ENCODE data around the gene RELCH.

The RELCH gene

DNA sequence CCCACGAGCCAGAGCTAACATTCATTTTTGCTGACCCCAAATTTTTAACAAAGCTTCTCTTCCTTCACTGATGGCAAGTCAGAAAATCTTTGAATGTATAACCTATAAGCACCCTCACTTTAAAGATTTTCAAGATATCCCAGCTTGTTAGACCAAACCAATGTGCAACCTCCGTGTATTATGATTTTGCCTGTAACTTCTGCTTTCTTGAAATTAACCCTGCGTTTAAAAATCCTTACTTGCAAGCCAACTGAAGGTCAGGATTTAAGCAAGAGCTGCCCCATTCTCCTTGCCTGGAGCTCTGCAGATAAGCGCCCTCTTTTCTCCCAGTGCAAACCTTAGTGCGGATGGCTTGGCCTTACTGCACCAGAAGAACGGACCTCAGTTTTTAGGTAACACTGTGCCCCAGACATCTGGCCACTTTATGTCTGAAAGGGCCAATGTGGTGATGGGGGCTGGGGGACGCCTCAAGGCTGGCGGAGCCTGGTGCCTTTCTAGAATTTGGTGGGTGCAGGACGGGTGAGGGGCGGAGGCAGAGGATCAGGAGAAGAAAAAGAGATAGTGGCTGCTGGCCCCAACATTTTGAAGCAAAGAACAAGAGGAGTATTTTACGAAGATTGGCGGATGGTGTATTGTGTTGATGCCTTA is 137.2 kb downstream of the RELCH start:
- no peak for DNase-seq (ENCODE audit: low spot score)

DNA sequence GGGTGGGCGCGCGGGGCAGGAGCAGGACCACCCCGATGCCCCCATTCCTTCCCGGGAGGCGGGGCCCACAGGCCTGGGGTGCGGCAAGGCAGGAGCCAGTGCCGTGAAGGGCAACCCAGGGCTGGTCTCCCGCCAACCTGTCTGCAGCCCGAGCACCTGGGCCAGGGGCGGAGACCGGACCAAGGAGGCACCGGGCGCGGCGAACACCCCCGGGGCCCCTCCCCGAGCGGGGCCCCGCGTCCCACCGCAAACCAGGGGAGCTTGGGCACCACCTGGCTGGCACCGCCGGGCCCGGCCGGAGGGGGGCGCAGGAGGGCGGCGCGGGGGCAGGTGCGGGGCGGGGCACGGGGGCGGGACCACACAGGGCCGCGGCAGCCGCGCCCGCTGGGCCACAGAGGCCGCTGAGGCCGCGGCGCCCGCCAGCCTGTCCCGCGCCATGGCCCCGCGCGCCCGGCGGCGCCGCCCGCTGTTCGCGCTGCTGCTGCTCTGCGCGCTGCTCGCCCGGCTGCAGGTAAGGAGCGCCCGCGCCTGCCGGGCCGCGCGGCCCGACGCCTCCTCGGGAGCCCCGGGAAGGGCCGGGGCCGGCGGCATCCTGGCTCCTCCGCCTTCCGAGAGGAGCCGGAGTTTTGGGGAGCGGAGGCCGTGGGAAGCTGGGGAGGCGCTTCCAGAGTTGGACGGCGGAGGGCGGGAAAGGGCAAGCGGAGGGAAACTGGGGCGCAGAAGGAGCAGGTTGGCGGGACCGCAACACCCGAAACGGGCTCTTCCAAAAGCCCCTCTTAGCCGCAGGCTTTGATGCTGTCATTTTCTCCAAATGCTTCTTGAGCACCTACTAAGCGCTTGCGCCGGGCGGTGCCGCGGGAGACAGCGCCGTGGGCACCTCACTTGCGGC is 138.1 kb downstream of the RELCH start, which contains the start of gene TNFRSF11A:
Gene TNFRSF11A, plus strand, starts transcription at position 394 of the 889 bp plus-strand sequence. Its CDS starts 43 bp downstream, at position 437.
- no peak for DNase-seq (ENCODE audit: low spot score)

DNA sequence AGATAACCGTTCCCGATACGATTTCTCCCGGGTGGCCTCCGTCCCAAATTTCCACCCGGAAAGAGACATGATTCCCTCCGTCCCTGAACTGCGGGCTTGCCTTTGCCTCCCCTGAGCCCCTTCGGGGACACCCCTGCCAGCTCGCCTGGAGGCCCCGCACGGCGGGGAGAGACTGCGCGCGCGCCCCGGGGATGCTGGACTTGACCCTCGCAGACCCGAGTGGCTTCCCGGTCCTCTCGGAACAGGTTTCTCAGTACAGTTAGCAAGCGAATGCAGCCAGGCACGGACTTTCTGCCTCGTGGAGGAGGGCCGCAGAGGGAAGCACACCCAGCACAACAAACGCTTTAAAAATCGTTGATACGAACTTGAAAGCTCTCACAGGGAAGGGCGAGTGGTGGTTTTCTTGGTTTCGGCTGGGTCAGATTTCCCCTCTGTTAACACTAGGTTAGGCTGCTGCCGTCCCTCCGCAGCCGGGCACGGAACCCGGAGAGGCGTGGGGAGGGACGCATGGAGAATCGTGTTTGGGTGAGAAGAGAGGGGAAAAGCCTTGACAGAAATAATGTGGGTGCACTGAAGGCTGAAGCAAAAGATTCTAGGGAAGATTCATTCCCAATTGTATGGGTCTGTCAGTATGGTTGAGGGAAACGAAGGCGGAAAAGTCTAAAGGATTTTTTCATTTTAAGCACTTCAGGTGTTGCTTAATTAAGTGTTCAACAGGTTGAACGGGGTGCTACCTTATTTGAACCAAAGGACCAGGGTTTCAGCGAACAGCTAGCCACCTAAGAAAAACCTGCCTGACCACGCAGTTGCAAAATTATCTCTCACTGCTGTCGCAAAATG is 139.0 kb downstream of the RELCH start:
- no peak for DNase-seq (ENCODE audit: low spot score)

DNA sequence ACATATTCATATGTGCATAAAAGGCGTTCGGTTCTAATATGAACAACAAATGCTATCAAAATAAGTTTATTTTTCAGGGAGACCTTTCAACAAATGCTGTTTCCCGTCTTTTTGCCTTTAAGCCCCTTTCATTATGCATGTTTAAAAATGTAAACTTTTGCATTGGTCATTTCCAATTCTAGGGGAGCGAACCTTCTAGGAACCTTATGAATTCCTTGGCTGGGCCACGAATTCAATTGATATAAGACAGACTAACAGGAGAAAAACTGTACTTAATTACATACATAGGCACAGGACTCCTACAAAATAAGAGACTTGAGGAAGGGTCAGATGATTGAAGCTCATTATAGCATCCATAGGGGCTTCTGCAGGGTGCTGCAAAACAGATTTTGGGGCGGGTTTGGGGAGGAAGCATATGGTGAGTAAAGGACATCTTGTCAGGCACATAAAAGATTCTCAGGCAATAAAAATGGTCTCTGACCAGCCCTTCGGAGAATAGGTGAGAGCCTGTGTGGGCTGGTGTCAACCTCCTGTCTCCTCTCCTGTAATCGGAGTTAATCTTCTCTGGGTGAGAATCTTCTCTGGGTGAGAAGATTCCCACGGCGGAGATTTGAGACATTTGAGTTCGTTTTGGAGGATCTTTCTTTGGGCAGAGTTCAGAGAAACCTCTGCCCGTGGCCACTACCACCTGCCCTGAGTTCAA is 139.7 kb downstream of the RELCH start:
- DNase-seq (ENCODE audit: low spot score), result no peak

DNA sequence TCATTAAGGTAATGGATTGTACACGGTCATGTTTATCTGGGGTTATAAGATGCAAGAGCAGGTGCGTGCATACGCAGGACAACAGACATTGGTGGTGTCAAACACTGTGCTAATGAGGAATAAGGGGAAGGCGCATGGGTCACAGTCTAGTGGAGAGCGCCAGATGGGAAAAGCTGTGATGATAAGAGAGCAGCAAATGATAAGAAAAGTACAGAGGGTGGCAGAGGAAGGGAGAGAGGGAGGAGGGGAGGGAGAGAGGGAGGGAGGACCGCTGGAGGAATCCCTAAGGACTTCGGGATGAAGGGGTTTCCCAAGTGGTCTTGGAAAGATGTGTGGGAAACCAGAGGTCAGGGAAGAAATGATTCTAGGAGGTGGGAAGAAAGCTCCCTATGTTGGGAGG is 140.9 kb downstream of the RELCH start:
- DNase-seq (ENCODE audit: low spot score), result no peak

DNA sequence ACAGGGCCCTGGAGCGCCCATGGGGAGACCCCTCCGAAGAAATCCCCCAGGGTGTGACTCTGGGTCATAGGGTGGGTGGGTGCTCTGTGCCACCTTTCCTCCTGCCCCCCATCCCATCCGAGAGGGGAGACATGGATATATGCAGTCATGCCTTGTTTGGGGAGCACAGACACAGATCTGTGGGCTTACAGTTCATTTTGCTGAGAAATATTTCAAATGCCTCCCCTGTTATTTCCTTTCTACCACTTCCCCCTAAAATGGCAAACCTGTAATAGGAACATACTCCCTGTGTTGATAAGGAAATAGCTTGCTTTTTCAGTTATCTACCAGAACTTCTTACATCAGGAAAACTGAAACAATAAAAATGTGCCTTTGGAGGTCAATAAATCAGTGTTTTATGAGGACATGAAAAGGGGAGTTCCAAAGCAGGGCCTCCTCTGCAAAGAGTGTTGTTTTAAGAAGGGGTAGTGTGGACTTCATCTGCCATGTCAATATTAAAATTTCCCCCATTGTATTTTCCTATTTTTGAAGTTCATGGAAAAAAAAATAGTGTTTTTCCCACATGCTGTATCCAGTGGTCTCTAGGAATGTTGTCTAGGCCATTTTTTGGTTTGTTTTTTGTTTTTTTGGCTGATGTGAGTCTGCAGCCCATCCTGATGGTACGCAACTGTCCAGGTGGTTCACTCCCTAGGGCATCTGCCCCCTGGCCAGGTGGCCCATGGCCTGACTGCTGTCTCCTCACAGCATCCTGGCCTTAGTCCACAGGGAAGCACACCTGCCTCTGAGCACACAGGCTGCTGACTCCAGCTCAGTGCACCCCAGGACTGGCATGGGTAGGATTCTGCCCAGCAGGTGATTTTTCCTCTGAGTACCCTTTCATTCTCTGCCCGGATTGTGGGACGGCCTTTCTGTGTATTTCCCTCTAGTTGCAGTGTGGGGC is 141.8 kb downstream of the RELCH start:
- DNase-seq (ENCODE audit: low spot score), result no peak

DNA sequence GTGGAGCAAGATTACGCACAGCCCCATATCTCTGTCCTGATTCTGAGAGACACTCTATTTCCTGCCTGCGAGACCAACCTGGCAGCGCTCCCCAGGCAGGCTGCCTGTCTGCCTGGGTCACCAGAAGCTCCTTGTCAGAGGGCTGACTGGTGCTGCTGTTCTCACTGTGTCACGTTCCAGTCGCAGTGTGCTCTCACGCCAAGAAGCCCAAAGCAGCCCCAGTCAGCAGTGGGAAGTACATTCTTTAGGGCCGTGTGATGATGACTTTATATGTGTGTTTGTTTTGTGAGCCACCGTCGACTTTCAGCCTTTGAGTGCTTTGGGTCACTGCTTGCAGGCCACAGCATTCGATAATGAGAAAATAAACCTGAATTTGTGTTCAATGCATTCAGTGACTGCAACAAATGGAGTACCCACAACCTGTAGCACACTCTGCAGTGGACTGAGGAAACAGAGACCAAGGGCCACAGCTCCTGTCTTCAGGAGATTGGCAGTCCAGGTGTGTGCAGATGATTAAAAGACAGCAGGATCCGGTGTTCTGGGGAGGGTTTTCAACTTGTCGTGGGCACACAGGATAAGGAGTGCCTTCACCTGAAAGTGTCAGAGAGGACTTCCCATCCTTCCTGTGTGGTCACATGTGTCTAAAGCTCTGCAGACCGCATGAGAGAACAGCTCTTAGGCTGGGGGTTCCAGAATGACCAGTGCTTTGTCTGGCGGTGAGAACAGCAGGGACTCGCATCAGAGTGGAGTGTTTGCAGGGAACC is 142.8 kb downstream of the RELCH start:
- DNase-seq (ENCODE audit: low spot score), result no peak

DNA sequence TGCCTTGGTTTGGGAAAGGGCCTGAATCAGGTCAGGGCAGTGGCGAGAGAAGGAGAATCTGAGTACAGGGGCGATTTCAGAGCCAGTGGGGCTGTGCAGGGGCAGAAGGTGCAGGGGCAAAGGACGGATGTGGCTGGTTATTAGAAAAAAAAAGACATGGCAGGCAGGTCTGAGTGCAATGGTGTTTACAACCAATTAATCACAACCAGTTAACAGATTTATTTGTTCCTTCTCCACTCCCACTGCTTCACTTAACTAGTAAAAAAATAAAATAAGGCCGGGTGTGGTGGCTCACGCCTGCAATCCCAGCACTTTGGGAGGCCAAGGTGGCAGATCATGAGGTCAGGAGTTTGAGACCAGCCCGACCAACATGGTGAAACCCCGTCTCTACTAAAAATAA is 143.6 kb downstream of the RELCH start:
- no peak for DNase-seq (ENCODE audit: low spot score)

DNA sequence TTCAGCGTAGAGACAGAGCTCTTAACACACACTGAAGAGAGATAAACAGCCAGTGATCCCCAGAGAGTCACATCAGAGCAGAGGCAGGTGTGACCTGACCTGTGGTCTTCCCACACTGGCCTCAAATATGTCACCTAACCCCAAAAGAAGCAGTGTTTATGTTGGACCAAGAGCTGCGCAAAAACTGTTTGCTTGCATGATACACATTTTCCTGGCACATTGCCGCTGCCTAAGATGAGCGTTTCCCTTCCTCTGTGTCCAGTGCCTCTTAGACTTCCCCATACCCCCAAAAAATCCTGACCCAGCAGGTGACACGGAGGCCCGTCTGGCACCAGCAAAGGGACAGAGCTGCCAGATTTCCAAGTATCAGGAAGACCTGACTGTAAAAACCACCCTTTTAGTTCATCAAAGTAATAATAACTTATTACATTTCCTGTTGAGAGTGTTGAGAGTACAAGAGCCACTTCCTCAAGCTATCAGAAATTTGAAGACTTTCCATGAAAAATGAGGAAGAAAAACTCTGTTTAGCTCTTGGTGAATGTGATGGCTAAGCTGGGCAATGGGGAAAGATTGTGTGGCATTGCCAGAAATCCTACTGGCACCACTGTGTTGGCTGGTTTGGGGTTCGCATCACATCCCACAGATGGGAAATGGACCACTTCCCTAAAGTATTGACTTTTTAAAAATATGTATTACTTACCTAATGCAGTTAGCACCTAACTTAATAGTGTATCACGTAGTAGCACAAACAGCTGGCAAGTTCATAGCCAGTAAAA is 144.7 kb downstream of the RELCH start:
- no peak for DNase-seq (ENCODE audit: low spot score)

DNA sequence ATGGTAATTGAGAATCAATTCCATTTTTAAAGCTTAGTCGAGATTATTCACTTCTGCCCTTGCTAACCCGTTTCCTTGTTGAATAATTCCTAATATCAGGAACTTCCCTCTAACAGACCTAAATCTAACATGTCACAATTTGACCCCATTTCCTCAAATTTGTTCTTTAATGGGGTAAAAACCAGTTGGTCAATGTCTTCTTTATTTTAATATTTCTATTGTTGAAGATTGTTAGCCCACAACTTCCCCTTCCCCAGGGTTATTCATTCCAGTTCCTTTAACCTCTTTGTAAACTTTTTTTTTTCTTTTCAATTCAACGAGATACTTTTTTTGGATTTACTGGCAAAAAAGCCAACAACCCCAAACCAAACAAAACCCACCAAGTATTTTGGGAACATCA is 145.4 kb downstream of the RELCH start:
- DNase-seq (ENCODE audit: low spot score), result no peak

DNA sequence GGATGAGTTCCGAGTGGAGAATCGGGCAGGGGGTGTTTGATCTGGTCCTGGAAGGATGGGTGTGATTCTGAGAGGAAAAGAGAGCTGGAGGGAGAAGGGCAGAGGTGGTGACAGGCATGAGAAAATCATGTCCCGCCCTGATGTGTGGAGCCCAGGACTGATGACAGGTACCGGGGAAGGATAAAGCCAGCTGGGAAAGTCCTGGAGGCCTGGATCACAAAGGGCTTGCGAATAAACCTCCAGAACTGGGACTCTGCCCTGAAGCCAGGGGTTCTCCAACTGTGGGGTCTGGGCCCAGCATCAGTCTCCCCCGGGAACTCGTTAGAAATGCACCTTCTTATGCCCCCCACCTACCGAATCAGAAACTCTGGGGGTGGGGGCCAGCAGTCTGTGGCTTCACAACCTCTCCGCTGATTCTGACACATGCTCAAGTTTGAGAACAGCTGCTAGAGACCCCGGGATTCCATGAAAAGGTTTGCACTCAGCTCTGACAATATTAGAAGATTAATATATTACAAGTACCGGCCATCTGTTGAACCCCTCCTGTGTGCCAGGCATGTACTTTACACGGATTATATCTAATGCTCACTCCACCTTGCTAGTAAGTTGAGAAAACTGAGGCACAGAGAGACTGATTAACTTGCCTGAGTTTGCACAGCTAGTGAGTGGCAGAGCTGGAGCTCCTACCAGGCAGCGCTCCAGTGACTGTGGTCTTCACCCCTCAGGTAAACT is 146.1 kb downstream of the RELCH start:
- no peak for DNase-seq (ENCODE audit: low spot score)

DNA sequence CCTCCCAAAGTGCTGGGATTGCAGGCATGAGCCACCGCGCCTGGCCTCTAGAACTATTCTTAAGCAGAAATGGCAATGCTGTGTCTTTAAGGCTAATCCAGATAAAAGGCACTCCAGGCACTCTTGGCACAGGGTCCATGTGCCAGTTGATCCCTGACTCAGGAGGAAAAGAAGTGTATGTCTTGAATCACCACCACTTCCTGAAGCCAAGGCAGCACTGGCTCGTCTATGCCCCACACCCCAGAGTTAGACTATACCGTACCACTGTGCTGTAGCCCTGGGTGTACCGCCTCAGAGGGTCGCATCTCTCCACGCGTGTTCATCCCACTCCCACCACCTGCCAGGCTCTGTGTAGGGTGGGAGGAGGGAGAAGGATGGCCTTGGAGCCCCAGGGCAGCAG is 147.1 kb downstream of the RELCH start:
- no peak for DNase-seq (ENCODE audit: low spot score)

DNA sequence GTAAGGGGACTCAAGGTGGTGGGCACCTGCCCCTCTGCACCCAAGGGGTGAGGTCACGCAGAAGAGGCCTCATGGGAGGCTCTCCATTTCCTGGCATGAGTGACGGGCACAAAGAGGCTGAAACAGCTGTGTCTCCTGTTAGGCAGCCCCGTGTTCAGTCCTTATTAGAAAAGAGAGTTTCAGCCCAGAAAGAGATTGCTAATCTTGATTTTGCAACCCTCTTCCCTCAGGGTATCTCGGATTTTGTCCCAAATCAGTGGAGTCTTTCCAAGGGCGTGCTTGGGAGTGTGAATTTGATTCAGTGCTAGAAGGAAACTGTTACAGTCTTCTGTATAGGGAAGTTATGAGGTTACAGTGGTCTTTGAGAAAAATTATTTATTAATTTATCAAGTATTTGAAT is 148.4 kb downstream of the RELCH start:
- DNase-seq (ENCODE audit: low spot score), result no peak

DNA sequence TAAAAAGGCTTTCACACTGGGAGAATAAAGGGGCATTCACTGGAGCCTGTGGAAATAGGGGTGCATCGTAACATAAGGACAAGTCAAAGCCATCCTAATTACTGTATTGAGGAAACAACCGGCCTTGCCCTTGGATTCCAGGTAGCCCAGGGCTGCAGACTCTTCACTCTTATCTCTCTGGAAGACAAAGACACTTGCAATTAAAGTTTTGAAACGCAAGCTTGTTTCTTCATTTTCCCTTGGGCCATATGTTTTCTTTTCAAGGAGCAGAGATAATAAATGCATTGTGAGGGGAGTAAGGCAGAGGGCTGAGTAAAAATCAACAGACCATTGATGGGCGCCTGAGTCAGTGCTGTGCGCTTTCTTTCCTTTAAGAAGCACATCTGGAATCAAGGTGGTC is 149.6 kb downstream of the RELCH start:
- no peak for DNase-seq (ENCODE audit: low spot score)

DNA sequence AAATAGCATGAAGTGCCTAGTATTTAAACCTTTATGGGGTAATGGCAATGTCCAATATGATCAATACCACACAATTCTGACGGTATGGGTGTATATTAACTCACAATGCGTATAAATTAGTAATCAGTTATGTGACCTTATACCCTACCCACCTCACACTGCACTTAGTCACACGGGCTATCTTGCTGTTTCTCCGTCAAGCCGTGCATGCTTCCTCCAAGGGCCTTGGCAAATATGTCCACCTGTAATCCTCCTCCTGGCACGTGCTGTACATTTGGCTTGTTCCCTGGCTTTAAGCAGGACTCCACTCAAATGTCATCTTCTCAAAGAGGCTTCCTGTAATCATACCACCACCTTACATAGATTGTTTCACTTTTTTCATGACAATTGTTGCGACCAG is 150.3 kb downstream of the RELCH start:
- no peak for DNase-seq (ENCODE audit: low spot score)

DNA sequence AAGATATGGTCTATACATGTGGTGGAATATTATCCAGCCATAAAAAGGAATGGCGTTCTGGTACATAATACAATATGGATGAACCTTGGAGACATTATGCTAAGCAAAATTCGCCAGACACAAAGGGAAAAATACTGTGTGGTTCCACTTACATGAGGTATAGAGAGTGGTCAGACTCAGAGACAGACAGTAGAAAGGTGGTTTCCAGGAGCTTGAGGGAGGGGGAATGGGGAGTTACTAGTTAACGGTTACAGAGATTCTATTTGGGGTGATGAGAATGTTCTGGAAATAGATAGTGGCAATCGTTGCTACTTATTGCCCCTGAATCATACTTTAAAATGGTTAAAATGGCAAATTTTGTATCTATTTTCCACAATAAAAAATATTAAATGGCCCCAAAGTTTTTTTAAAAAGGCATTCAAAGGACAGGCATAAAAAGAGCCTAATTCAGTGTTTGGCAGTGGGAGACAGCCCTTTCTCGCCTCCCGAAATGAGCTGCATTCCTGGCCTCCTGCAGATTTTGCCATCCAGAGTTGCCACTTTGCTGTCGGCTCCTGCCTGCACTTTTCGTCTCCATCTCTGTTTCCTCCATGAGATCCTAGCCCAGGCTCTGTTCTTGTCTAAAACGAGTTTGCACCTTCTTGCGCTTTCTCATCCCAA is 151.5 kb downstream of the RELCH start:
- no peak for DNase-seq (ENCODE audit: low spot score)

Data from SK-N-DZ (cell line).